ENCODE measurements around the gene PPID.

DNA sequence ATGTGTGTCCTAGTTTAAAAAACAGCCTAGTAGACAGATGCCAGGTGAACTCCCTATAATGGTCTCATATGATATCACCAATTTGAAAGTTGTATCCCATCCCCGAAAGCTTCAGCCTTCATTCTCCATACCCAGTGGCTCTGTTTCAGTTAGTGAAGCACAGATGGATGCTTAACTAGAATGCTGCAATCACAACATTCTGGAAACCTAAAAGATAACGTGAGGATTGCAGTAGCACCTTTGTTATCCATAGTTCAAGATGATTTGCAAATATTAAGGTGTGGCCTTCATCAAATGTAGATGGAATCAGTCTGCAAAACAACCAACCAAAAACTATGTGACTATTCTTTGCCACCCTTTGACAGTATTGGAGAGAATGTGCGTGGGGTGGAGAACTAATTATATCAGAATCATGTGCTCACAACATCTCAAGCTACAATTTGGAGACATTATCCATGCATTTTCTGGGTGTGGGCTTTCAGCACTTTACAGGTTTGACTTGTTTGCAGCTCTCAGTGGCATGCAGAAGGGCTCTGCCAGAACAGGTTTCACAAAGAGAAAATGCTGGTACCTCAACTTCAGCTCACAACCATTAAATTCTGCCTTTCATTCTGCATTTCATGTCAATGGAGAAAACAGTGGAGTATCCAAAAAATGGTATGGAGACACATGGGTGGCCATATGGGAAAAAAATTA, 18.3 kb upstream of the PPID start:
- TF ChIP-seq EZH2 (IDR thresholded peaks at IDR 0.05; ENCODE audit: borderline replicate concordance, low read depth, low read length, poor library complexity, severe bottlenecking): no peak
- TF ChIP-seq, protein P1, sequence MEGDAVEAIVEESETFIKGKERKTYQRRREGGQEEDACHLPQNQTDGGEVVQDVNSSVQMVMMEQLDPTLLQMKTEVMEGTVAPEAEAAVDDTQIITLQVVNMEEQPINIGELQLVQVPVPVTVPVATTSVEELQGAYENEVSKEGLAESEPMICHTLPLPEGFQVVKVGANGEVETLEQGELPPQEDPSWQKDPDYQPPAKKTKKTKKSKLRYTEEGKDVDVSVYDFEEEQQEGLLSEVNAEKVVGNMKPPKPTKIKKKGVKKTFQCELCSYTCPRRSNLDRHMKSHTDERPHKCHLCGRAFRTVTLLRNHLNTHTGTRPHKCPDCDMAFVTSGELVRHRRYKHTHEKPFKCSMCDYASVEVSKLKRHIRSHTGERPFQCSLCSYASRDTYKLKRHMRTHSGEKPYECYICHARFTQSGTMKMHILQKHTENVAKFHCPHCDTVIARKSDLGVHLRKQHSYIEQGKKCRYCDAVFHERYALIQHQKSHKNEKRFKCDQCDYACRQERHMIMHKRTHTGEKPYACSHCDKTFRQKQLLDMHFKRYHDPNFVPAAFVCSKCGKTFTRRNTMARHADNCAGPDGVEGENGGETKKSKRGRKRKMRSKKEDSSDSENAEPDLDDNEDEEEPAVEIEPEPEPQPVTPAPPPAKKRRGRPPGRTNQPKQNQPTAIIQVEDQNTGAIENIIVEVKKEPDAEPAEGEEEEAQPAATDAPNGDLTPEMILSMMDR (conservative IDR thresholded peaks at IDR 0.05; ENCODE audit: low read depth, low read length): no peak

All from A673 (cell line).